CD14-positive monocyte (primary cell): Measurements from ENCODE around the gene TGFBR3. TPM values are rescaled to one million over a fixed set of nuclear protein-coding genes. Genes with fewer than 3 reads are reported as not detected.
A peak's percentile ranks its signal among the peaks of the same experiment; 100 is the strongest.

Experiments used
- DNase-seq, 3 donors: peaks; one replicate each; pipeline ENCODE4 v3.0.0-alpha.2; 2011 to 2022
- H2AFZ ChIP-seq: 2 replicates; pipeline ENCODE4 v1.6.0; 2012; ENCODE audit warnings: mild to moderate bottlenecking, low read depth, low read length, inconsistent platforms; ENCODE audit not compliant: insufficient read depth, poor library complexity, severe bottlenecking
- H3K27ac ChIP-seq, 2 donors: 1 replicate in 1 of 2; 2 replicates in 1 of 2; pipeline ENCODE4 v1.5.1; 2012 to 2013; ENCODE audit warnings: low read length in 2 of 2, control low read depth in 1 of 2, inconsistent platforms in 1 of 2, low read depth in 1 of 2, mild to moderate bottlenecking in 1 of 2
- H3K27me3 ChIP-seq, 2 donors: one replicate each; pipeline versions ENCODE4 v1.6.0 to v1.6.1; 2011 to 2013; ENCODE audit warnings: low read length in 2 of 2; ENCODE audit not compliant: control insufficient read depth in 2 of 2, insufficient read depth in 2 of 2
- H3K36me3 ChIP-seq, 2 donors: replicated peaks in 1 of 2; 1 replicate in 1 of 2; 2 replicates in 1 of 2; pipeline versions ENCODE4 v1.5.1 to v1.6.1; 2012 to 2013; ENCODE audit warnings: low read length in 2 of 2, control low read depth in 1 of 2, inconsistent platforms in 1 of 2, mild to moderate bottlenecking in 1 of 2; ENCODE audit not compliant: insufficient read depth in 2 of 2, control insufficient read depth in 1 of 2
- H3K4me1 ChIP-seq, 2 donors: 1 replicate in 1 of 2; 2 replicates in 1 of 2; pipeline versions ENCODE4 v1.5.1 to v1.6.1; 2012 to 2013; ENCODE audit warnings: low read length in 2 of 2, control low read depth in 1 of 2, inconsistent platforms in 1 of 2, mild to moderate bottlenecking in 1 of 2, moderate library complexity in 1 of 2; ENCODE audit not compliant: insufficient read depth in 2 of 2, control insufficient read depth in 1 of 2
- H3K4me2 ChIP-seq: replicated peaks from 2 replicates; pipeline ENCODE3; 2012; ENCODE audit warnings: low read length, moderate library complexity, mild to moderate bottlenecking; ENCODE audit not compliant: poor library complexity, severe bottlenecking; ENCODE audit errors: extremely low read depth
- H3K4me3 ChIP-seq, 3 experiments: fragments of 200-600 bp in 1 of 3; sonication (generic) in 1 of 3; replicated peaks in 1 of 3; 1 replicate in 2 of 3; 2 replicates in 1 of 3; pipeline ENCODE4 v1.5.1; 2011 to 2013; ENCODE audit warnings: low read length in 3 of 3, mild to moderate bottlenecking in 3 of 3, control low read depth in 2 of 3, low read depth in 2 of 3, inconsistent platforms in 1 of 3, moderate library complexity in 1 of 3
- H3K79me2 ChIP-seq: 2 replicates; pipeline ENCODE4 v1.6.0; 2012; ENCODE audit warnings: mild to moderate bottlenecking, control low read depth, inconsistent platforms, low read length, moderate library complexity; ENCODE audit not compliant: insufficient read depth
- H3K9ac ChIP-seq: 2 replicates; pipeline ENCODE4 v1.6.0; 2017; ENCODE audit warnings: low read length, mild to moderate bottlenecking; ENCODE audit not compliant: insufficient read depth, poor library complexity, severe bottlenecking
- H3K9me3 ChIP-seq, 2 donors: replicated peaks in 1 of 2; 1 replicate in 1 of 2; 2 replicates in 1 of 2; pipeline versions ENCODE4 v1.5.1 to v1.6.1; 2012 to 2013; ENCODE audit warnings: low read length in 2 of 2, control low read depth in 1 of 2; ENCODE audit not compliant: control insufficient read depth in 1 of 2, insufficient read depth in 1 of 2
- H4K20me1 ChIP-seq: 2 replicates; pipeline ENCODE4 v1.6.0; 2012; ENCODE audit warnings: mild to moderate bottlenecking, low read length, control low read depth, moderate library complexity; ENCODE audit not compliant: insufficient read depth
- H3K27ac Mint-ChIP-seq, 7 donors: one replicate each; pipeline ENCODE4 v1.8.0; 2020; ENCODE audit warnings: mild to moderate bottlenecking in 7 of 7, mixed read lengths in 7 of 7, moderate library complexity in 6 of 7, inconsistent platforms in 2 of 7
- H3K27me3 Mint-ChIP-seq, 3 donors: one replicate each; pipeline ENCODE4 v1.8.0; 2021 to 2022; ENCODE audit warnings: low read depth in 3 of 3, mild to moderate bottlenecking in 3 of 3, mixed read lengths in 3 of 3, moderate library complexity in 3 of 3, inconsistent platforms in 1 of 3
- H3K36me3 Mint-ChIP-seq, 2 donors: one replicate each; pipeline ENCODE4 v1.8.0; 2020; ENCODE audit warnings: mixed read lengths in 2 of 2, inconsistent platforms in 1 of 2, mild to moderate bottlenecking in 1 of 2
- H3K4me1 Mint-ChIP-seq: one replicate; pipeline ENCODE4 v1.8.0; 2020; ENCODE audit warnings: mild to moderate bottlenecking, mixed read lengths
- H3K4me3 Mint-ChIP-seq, 2 donors: one replicate each; pipeline ENCODE4 v1.8.0; 2020; ENCODE audit warnings: mild to moderate bottlenecking in 2 of 2, mixed read lengths in 2 of 2, moderate library complexity in 1 of 2
- H3K9me3 Mint-ChIP-seq, 7 donors: one replicate each; pipeline ENCODE4 v1.8.0; 2020 to 2022; ENCODE audit warnings: mixed read lengths in 7 of 7, mild to moderate bottlenecking in 6 of 7, moderate library complexity in 6 of 7, inconsistent platforms in 2 of 7
- CTCF ChIP-seq: fragments of 200-600 bp; IDR thresholded peaks from one replicate; pipeline ENCODE4 v1.8.0; 2022; ENCODE audit warnings: antibody characterized with exemption, mild to moderate bottlenecking
- WGBS: methylation state at CpG from one replicate; pipeline ENCODE4 v1.1.5; 2013; ENCODE audit warnings: missing lambda C conversion rate; ENCODE audit not compliant: insufficient coverage; 5-methylcytosine and 5-hydroxymethylcytosine counted together
- intact Hi-C, 2 donors: fragments of 100-400 bp; cut with micrococcal nuclease; formaldehyde crosslinking; loops; one replicate each; pipeline versions ENCODE4 v1.15.0 to v1.15.1; 2023
- polyA plus RNA-seq, 3 donors: library from polyadenylated mRNA; depleted of rRNA in 1 of 3; unstranded in 2 of 3; stranded (reverse) in 1 of 3; fragments of 300-500 nt in 2 of 3; fragments of >200 nt in 1 of 3; fragmentation: Illumina TruSeq in 2 of 3; gene quantifications; 1 replicate in 2 of 3; 2 replicates in 1 of 3; pipeline ENCODE4 v1.2.3, GENCODE V29; 2012 to 2021

The TGFBR3 gene
- polyA plus RNA-seq, 3 donors: 0.09 to 0.28 (median 0.20) TPM

GRCh38 chr1:91851130-91852010, 34.6 kb downstream of the TGFBR3 start:
- Mint-ChIP-seq H3K27ac (peak overlapping the region in 1 of 7 donors; percentile 45), H3K4me1 (no peaks in the 10 kb centered on the region), H3K27me3 (peaks cover 2 to 4% (median 3%) of the 10 kb centered on the region in 3 donors), H3K9me3 (peaks cover 0 to 6% (median 0%) of the 10 kb centered on the region in 7 donors), H3K36me3 (no peaks in the 10 kb centered on the region), H3K4me3 (no peak overlapping the region)
- Histone ChIP-seq H3K27me3 (no peaks in the 10 kb centered on the region), H3K9ac (no peak overlapping the region), H3K4me2 (no peak overlapping the region), H3K9me3 (no peaks in the 10 kb centered on the region), H2AFZ (no peak overlapping the region), H3K4me1 (no peaks in the 10 kb centered on the region), H3K27ac (no peak overlapping the region), H4K20me1 (no peaks in the 10 kb centered on the region), H3K36me3 (no peaks in the 10 kb centered on the region), H3K79me2 (no peaks in the 10 kb centered on the region), H3K4me3 (no peak overlapping the region)
- 93% methylated on average over 6 of the region's 13 CpGs for WGBS
- TF ChIP-seq CTCF: no peak
- intact Hi-C loops: no loop called here
- no peak for DNase-seq

GRCh38 chr1:91850708-91851107, 35.2 kb downstream of the TGFBR3 start:
- H3K9me3 ChIP-seq: no peaks in the 10 kb centered on the region
- no peaks in the 10 kb centered on the region for H3K36me3 ChIP-seq
- Mint-ChIP-seq H3K9me3 (peaks cover 0 to 6% (median 0%) of the 10 kb centered on the region in 7 donors), H3K4me1 (peaks cover 4% of the 10 kb centered on the region), H3K27ac (no peak overlapping the region), H3K4me3 (no peak overlapping the region), H3K36me3 (no peaks in the 10 kb centered on the region), H3K27me3 (peaks cover 2 to 4% (median 3%) of the 10 kb centered on the region in 3 donors)
- no peaks in the 10 kb centered on the region for H3K79me2 ChIP-seq
- H3K27me3 ChIP-seq: no peaks in the 10 kb centered on the region
- no peak for TF ChIP-seq CTCF
- H2AFZ ChIP-seq: no peak overlapping the region
- no peak overlapping the region for H3K4me2 ChIP-seq
- H3K4me1 ChIP-seq: no peaks in the 10 kb centered on the region
- no peak overlapping the region for H3K4me3 ChIP-seq
- no CpG with 5 or more reads among the region's 1 CpG for WGBS
- no peak overlapping the region for H3K9ac ChIP-seq
- DNase-seq: no peak
- intact Hi-C loops: no loop called here
- H3K27ac ChIP-seq: no peak overlapping the region
- H4K20me1 ChIP-seq: no peaks in the 10 kb centered on the region
